22Rv1 (cell line): ENCODE data around the gene TBC1D2.

Source experiments
- ZFX ChIP-seq: fragments of 450-650 bp; IDR thresholded peaks from 2 replicates; pipeline ENCODE4 v1.6.1; 2017; ENCODE audit warnings: antibody characterized with exemption, borderline replicate concordance
- TF ChIP-seq, protein P1 (sequence below): fragments of 450-650 bp; IDR thresholded peaks from 2 replicates; pipeline ENCODE4 v1.5.1; 2017; ENCODE audit warnings: mild to moderate bottlenecking

DNA sequence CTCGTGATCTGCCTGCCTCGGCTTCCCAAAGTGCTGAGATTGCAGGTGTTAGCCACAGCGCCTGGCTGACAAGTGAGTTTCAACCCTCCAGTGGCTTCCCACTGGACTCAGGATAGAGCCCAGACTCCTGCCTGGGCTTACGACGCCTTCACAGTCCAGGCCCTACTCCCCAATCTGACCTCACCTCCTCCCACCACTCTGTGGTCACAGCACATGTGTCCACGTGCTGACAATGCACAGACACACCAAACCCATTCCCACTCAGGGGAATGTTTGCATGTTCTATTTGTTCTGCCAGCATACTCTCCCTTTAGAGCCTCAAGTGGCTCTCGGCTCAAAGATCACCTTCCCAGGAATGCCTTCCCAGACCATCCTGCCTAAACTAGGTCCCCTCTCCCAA lies 105.3 kb downstream of the TBC1D2 start:
- TF ChIP-seq, protein P1, sequence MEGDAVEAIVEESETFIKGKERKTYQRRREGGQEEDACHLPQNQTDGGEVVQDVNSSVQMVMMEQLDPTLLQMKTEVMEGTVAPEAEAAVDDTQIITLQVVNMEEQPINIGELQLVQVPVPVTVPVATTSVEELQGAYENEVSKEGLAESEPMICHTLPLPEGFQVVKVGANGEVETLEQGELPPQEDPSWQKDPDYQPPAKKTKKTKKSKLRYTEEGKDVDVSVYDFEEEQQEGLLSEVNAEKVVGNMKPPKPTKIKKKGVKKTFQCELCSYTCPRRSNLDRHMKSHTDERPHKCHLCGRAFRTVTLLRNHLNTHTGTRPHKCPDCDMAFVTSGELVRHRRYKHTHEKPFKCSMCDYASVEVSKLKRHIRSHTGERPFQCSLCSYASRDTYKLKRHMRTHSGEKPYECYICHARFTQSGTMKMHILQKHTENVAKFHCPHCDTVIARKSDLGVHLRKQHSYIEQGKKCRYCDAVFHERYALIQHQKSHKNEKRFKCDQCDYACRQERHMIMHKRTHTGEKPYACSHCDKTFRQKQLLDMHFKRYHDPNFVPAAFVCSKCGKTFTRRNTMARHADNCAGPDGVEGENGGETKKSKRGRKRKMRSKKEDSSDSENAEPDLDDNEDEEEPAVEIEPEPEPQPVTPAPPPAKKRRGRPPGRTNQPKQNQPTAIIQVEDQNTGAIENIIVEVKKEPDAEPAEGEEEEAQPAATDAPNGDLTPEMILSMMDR, result no peak
- no peak for TF ChIP-seq ZFX
